ENCODE measurements around the gene MAD2L1BP.

DNA sequence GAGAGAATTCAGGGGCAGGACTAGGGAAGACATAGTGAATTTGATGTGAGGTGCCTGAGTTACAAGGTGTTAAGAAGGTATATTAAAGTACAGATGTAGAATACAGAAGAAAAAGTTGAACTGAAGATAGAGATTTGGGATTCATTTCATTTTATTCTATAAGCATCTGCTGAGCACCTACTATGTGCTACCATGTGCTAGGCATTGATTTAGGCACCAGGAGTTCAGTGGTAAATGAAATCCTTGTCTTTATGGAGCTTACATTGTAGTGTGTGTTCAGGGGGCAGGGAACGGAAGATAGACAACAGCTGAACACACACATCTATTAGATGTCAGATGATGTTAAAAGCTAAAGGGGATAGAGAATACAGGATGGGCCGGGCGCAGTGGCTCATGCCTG, 12.0 kb downstream of the MAD2L1BP start:
- TF ChIP-seq ZFX (IDR thresholded peaks at IDR 0.05; ENCODE audit: borderline replicate concordance) = no peak
- TF ChIP-seq, protein P1, sequence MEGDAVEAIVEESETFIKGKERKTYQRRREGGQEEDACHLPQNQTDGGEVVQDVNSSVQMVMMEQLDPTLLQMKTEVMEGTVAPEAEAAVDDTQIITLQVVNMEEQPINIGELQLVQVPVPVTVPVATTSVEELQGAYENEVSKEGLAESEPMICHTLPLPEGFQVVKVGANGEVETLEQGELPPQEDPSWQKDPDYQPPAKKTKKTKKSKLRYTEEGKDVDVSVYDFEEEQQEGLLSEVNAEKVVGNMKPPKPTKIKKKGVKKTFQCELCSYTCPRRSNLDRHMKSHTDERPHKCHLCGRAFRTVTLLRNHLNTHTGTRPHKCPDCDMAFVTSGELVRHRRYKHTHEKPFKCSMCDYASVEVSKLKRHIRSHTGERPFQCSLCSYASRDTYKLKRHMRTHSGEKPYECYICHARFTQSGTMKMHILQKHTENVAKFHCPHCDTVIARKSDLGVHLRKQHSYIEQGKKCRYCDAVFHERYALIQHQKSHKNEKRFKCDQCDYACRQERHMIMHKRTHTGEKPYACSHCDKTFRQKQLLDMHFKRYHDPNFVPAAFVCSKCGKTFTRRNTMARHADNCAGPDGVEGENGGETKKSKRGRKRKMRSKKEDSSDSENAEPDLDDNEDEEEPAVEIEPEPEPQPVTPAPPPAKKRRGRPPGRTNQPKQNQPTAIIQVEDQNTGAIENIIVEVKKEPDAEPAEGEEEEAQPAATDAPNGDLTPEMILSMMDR (IDR thresholded peaks at IDR 0.05) = no peak

All from 22Rv1 (cell line).